Measurements from ENCODE around the gene ZBTB9.

GRCh38 chr6:33407132-33407718, 47.2 kb upstream of the ZBTB9 start:
- no peak for TF ChIP-seq ZNF274 (IDR thresholded peaks at IDR 0.05; ENCODE audit: low read length)
- TF ChIP-seq ZNF274 (tag by site-specific recombination; IDR thresholded peaks at IDR 0.05; ENCODE audit: borderline replicate concordance): no peak
- TF ChIP-seq CTCF (tag by site-specific recombination; IDR thresholded peaks at IDR 0.05): peak; percentile 21; the same call in 1 of the 2 replicates
- no peak for TF ChIP-seq ZNF501 (tag by site-specific recombination; IDR thresholded peaks at IDR 0.05)
- TF ChIP-seq ZNF174 (tag by site-specific recombination; IDR thresholded peaks at IDR 0.05): no peak
- no peak for TF ChIP-seq GLI2 (tag by site-specific recombination; IDR thresholded peaks at IDR 0.05; ENCODE audit: borderline replicate concordance, low read depth)
- TF ChIP-seq ZNF311 (tag by site-specific recombination; IDR thresholded peaks at IDR 0.05; ENCODE audit: borderline replicate concordance): no peak
- TF ChIP-seq ZFP41 (tag by site-specific recombination; IDR thresholded peaks at IDR 0.05; ENCODE audit: borderline replicate concordance): no peak
